IMR-90 (cell line): ENCODE data around the gene GLCCI1. TPM values are rescaled to one million over a fixed set of nuclear protein-coding genes. Genes with fewer than 3 reads are reported as not detected.

Experiments
- ATAC-seq: fragments of 200-7000 bp; cut with Tn5 transposase; 2 replicates; pipeline ENCODE4 v1.9.1; 2020; ENCODE audit warnings: low read depth, mild to moderate bottlenecking, moderate library complexity
- BruUV-seq: library from RNA; stranded (reverse); fragments of 400-500 nt; replicated peaks from 2 replicates; lab custom pipeline; 2021; lab: Mats Ljungman, UMichigan
- CTCF ChIA-PET: fragments of 300-600 bp; formaldehyde crosslinking; extraction: SDS; loops from one replicate; lab custom pipeline; 2021; ENCODE audit warnings: antibody characterized with exemption; lab: Yijun Ruan, JAX
- POLR2A ChIA-PET: fragments of 300-600 bp; sonication (Branson Sonifier 250); formaldehyde crosslinking; loops from one replicate; lab custom pipeline; 2022; ENCODE audit warnings: antibody characterized with exemption; ENCODE audit not compliant: unreplicated experiment; lab: Charles Lee
- DNase-seq: peaks from one replicate; pipeline ENCODE4 v3.0.0; 2013
- H2AFZ ChIP-seq: replicated peaks from 2 replicates; pipeline ENCODE3; 2013; ENCODE audit warnings: low read length, mild to moderate bottlenecking; ENCODE audit not compliant: poor library complexity
- H2AK5ac ChIP-seq: 2 replicates; pipeline ENCODE4 v1.6.1; 2013; ENCODE audit warnings: low read depth, low read length, inconsistent platforms
- H2AK9ac ChIP-seq: replicated peaks from 2 replicates; pipeline ENCODE3; 2013; ENCODE audit warnings: mild to moderate bottlenecking, low read depth, low read length, moderate library complexity; ENCODE audit not compliant: poor library complexity
- H2BK120ac ChIP-seq: 2 replicates; pipeline ENCODE4 v1.6.1; 2013; ENCODE audit warnings: low read depth, low read length, inconsistent platforms
- H2BK15ac ChIP-seq: 3 replicates; pipeline ENCODE4 v1.6.1; 2013; ENCODE audit warnings: low read depth, low read length, inconsistent platforms
- H2BK20ac ChIP-seq: 2 replicates; pipeline ENCODE4 v1.6.1; 2013; ENCODE audit warnings: low read depth, mild to moderate bottlenecking, inconsistent platforms, low read length, moderate library complexity
- H2BK5ac ChIP-seq: 2 replicates; pipeline ENCODE4 v1.6.1; 2013; ENCODE audit warnings: mild to moderate bottlenecking, low read depth, low read length, inconsistent platforms; ENCODE audit not compliant: poor library complexity, severe bottlenecking
- H3K14ac ChIP-seq: replicated peaks from 2 replicates; pipeline ENCODE4 v1.6.1; 2013; ENCODE audit warnings: low read depth, low read length, inconsistent platforms
- H3K18ac ChIP-seq: 2 replicates; pipeline ENCODE4 v1.6.1; 2013; ENCODE audit warnings: low read depth, low read length, control low read depth
- H3K23ac ChIP-seq: 2 replicates; pipeline ENCODE4 v1.6.1; 2013; ENCODE audit warnings: low read depth, low read length, inconsistent platforms
- H3K27ac ChIP-seq: 2 replicates; pipeline ENCODE4 v1.5.1; 2013; ENCODE audit warnings: mild to moderate bottlenecking, control low read depth, low read length; ENCODE audit not compliant: insufficient read depth
- H3K27me3 ChIP-seq: 2 replicates; pipeline ENCODE4 v1.6.1; 2013; ENCODE audit warnings: low read length; ENCODE audit not compliant: control insufficient read depth, insufficient read depth
- H3K36me3 ChIP-seq: 2 replicates; pipeline ENCODE4 v1.6.1; 2013; ENCODE audit warnings: low read length, mixed read lengths; ENCODE audit not compliant: control insufficient read depth, insufficient read depth
- H3K4ac ChIP-seq: 2 replicates; pipeline ENCODE4 v1.6.1; 2013; ENCODE audit warnings: low read depth, low read length, inconsistent platforms
- H3K4me1 ChIP-seq: 2 replicates; pipeline ENCODE4 v1.6.1; 2013; ENCODE audit warnings: low read length, mixed read lengths; ENCODE audit not compliant: control insufficient read depth, insufficient read depth
- H3K4me2 ChIP-seq: 2 replicates; pipeline ENCODE4 v1.6.1; 2013; ENCODE audit warnings: low read depth, mild to moderate bottlenecking, control low read depth, low read length, moderate library complexity
- H3K4me3 ChIP-seq: 2 replicates; pipeline ENCODE4 v1.5.1; 2013; ENCODE audit warnings: low read depth, mild to moderate bottlenecking, control low read depth, low read length, moderate library complexity; ENCODE audit not compliant: insufficient read depth
- H3K56ac ChIP-seq: 2 replicates; pipeline ENCODE4 v1.6.1; 2013; ENCODE audit warnings: low read length, inconsistent platforms; ENCODE audit not compliant: insufficient read depth; ENCODE audit errors: extremely low read depth
- H3K79me1 ChIP-seq, 2 experiments: 2 replicates each; pipeline ENCODE4 v1.6.1; 2013; ENCODE audit warnings: low read length in 2 of 2, inconsistent platforms in 1 of 2, low read depth in 1 of 2
- H3K9ac ChIP-seq: 2 replicates; pipeline ENCODE4 v1.6.1; 2013; ENCODE audit warnings: low read depth, low read length, control low read depth
- H3K9me1 ChIP-seq: 2 replicates; pipeline ENCODE4 v1.6.1; 2013; ENCODE audit warnings: low read length, inconsistent platforms; ENCODE audit not compliant: insufficient read depth
- H3K9me3 ChIP-seq: 2 replicates; pipeline ENCODE4 v1.6.1; 2013; ENCODE audit warnings: low read length; ENCODE audit not compliant: control insufficient read depth, insufficient read depth
- H4K20me1 ChIP-seq: 2 replicates; pipeline ENCODE4 v1.6.1; 2013; ENCODE audit warnings: low read length, inconsistent platforms; ENCODE audit not compliant: insufficient read depth
- H4K5ac ChIP-seq: 2 replicates; pipeline ENCODE4 v1.6.1; 2013; ENCODE audit warnings: mild to moderate bottlenecking, low read depth, low read length, control low read depth
- H4K8ac ChIP-seq, 2 experiments: 2 replicates each; pipeline ENCODE4 v1.6.1; 2013; ENCODE audit warnings: low read depth in 2 of 2, low read length in 2 of 2, control low read depth in 1 of 2, inconsistent platforms in 1 of 2
- H4K91ac ChIP-seq: 2 replicates; pipeline ENCODE4 v1.6.1; 2013; ENCODE audit warnings: low read depth, low read length, inconsistent platforms; ENCODE audit not compliant: insufficient read depth
- BHLHE40 ChIP-seq: fragments of 150-350 bp; IDR thresholded peaks from 2 replicates; pipeline ENCODE4 v1.6.1; 2016; ENCODE audit warnings: mild to moderate bottlenecking, low read depth, low read length
- CTCF ChIP-seq: conservative IDR thresholded peaks from 2 replicates; pipeline ENCODE4 v1.5.1; 2012; ENCODE audit warnings: mild to moderate bottlenecking, low read depth, low read length, improper control_type of control experiment
- ELK1 ChIP-seq: fragments of 150-350 bp; IDR thresholded peaks from 2 replicates; pipeline ENCODE4 v1.6.1; 2016; ENCODE audit warnings: low read depth, mild to moderate bottlenecking, low read length, moderate library complexity, borderline replicate concordance
- MAFK ChIP-seq: IDR thresholded peaks from 2 replicates; pipeline ENCODE4 v1.6.1; 2012; ENCODE audit warnings: low read depth, low read length, improper control_type of control experiment
- MAZ ChIP-seq: IDR thresholded peaks from 2 replicates; pipeline ENCODE4 v1.6.1; 2012; ENCODE audit warnings: low read depth, mild to moderate bottlenecking, low read length, improper control_type of control experiment, moderate library complexity, borderline replicate concordance
- MXI1 ChIP-seq: IDR thresholded peaks from 2 replicates; pipeline ENCODE4 v1.6.1; 2012; ENCODE audit warnings: low read depth, mild to moderate bottlenecking, low read length, moderate library complexity, borderline replicate concordance
- RFX5 ChIP-seq: IDR thresholded peaks from 2 replicates; pipeline ENCODE4 v1.8.0; 2012; ENCODE audit warnings: low read depth, mild to moderate bottlenecking, low read length, moderate library complexity
- dilution Hi-C: fragments of 300-500 bp; cut with HindIII; formaldehyde crosslinking; loops from one replicate; pipeline ENCODE4 v1.14.3; 2018; ENCODE audit warnings: low sequenced_read_pairs; ENCODE audit not compliant: unreplicated experiment
- in situ Hi-C: fragments of 300-500 bp; cut with MboI; formaldehyde crosslinking; loops from 3 replicates; pipeline ENCODE4 v1.14.3; 2019; ENCODE audit warnings: low sequenced_read_pairs, inconsistent platforms, mixed read lengths
- intact Hi-C: fragments of 100-400 bp; cut with micrococcal nuclease; formaldehyde crosslinking; loops from 2 replicates; pipeline ENCODE4 v1.10.0; 2022
- polyA plus RNA-seq, 3 experiments: library from polyadenylated mRNA; depleted of rRNA; stranded (reverse); fragments of >200 nt; gene quantifications; 2 replicates each; pipeline ENCODE4 v1.2.3, GENCODE V29; 2012; ENCODE audit warnings: low replicate concordance in 1 of 3
- total RNA-seq: library from RNA; depleted of rRNA; stranded (reverse); fragments of >200 nt; gene quantifications from 2 replicates; pipeline ENCODE4 v1.2.3, GENCODE V29; 2012

Gene GLCCI1
- total and polyA plus RNA-seq, 2 of the 4 experiments (the other 2 are of a cell fraction), result 4.1 to 6.2 TPM

- no peak overlapping the region for H2BK120ac ChIP-seq
- no peak overlapping the region for H3K4me2 ChIP-seq
- no peak overlapping the region for H3K56ac ChIP-seq
- no peak overlapping the region for H3K27ac ChIP-seq
- H2AK9ac ChIP-seq, result no peak overlapping the region
- DNase-seq, result no peak
- BruUV-seq, result no TSS peak
- no peak overlapping the region for H2BK20ac ChIP-seq
- in situ Hi-C loops (no loop called here), intact Hi-C loops (loop anchor here (10.0 kb wide), 1 partner anchor 984 kb away; no protein-coding TSS in a partner anchor), dilution Hi-C loops (no loop called here)
- no peak overlapping the region for H2AFZ ChIP-seq
- no peaks in the 10 kb centered on the region for H3K9me1 ChIP-seq
- no peak for ATAC-seq
- TF ChIP-seq MAFK (peak; percentile 55; the same call in 1 of the 2 replicates), RFX5 (no peak), CTCF (no peak), ELK1 (no peak), MXI1 (no peak), BHLHE40 (no peak), MAZ (no peak)
- no peak overlapping the region for H3K9ac ChIP-seq
- ChIA-PET POLR2A (no interaction called here), CTCF (interaction anchor here (0.6 kb wide), 1 partner anchor 70 kb away, joined by 3 read pairs; no protein-coding TSS in a partner anchor)
- H3K18ac ChIP-seq, result no peak overlapping the region
- H3K27me3 ChIP-seq, result no peaks in the 10 kb centered on the region
- H4K91ac ChIP-seq, result no peak overlapping the region
- H2BK5ac ChIP-seq, result no peak overlapping the region
- H3K23ac ChIP-seq, result no peak overlapping the region
- H2AK5ac ChIP-seq, result no peak overlapping the region
- H4K8ac ChIP-seq, result no peak overlapping the region
- no peaks in the 10 kb centered on the region for H3K36me3 ChIP-seq
- no peaks in the 10 kb centered on the region for H3K9me3 ChIP-seq
- H3K4ac ChIP-seq, result no peak overlapping the region
- H3K79me1 ChIP-seq, result no peaks in the 10 kb centered on the region
- H3K4me1 ChIP-seq, result no peaks in the 10 kb centered on the region
- H4K5ac ChIP-seq, result no peak overlapping the region
- H3K4me3 ChIP-seq, result no peak overlapping the region
- no peaks in the 10 kb centered on the region for H4K20me1 ChIP-seq
- no peak overlapping the region for H2BK15ac ChIP-seq
- H3K14ac ChIP-seq, result no peak overlapping the region
Observed at GRCh38 chr7:8078418-8078817, 109.8 kb downstream of the GLCCI1 start.
